IMR-90 (cell line): ENCODE results near the gene TRPV4.

Source experiments
- CEBPB ChIP-seq: IDR thresholded peaks from 2 replicates; pipeline ENCODE4 v1.6.1; 2012; ENCODE audit warnings: low read depth, low read length, improper control_type of control experiment
- CHD1 ChIP-seq: IDR thresholded peaks from 2 replicates; pipeline ENCODE4 v1.6.1; 2012; ENCODE audit warnings: low read depth, low read length, improper control_type of control experiment
- CTCF ChIP-seq: conservative IDR thresholded peaks from 2 replicates; pipeline ENCODE4 v1.5.1; 2012; ENCODE audit warnings: mild to moderate bottlenecking, low read depth, low read length, improper control_type of control experiment
- MAFK ChIP-seq: IDR thresholded peaks from 2 replicates; pipeline ENCODE4 v1.6.1; 2012; ENCODE audit warnings: low read depth, low read length, improper control_type of control experiment
- MAZ ChIP-seq: IDR thresholded peaks from 2 replicates; pipeline ENCODE4 v1.6.1; 2012; ENCODE audit warnings: low read depth, mild to moderate bottlenecking, low read length, improper control_type of control experiment, moderate library complexity, borderline replicate concordance
- MXI1 ChIP-seq: IDR thresholded peaks from 2 replicates; pipeline ENCODE4 v1.6.1; 2012; ENCODE audit warnings: low read depth, mild to moderate bottlenecking, low read length, moderate library complexity, borderline replicate concordance
- POLR2A ChIP-seq: IDR thresholded peaks from 2 replicates; pipeline ENCODE4 v1.6.1; 2012; ENCODE audit warnings: mild to moderate bottlenecking, low read depth, low read length
- RAD21 ChIP-seq: IDR thresholded peaks from 2 replicates; pipeline ENCODE4 v1.6.1; 2012; ENCODE audit warnings: low read length, improper control_type of control experiment
- RCOR1 ChIP-seq: IDR thresholded peaks from 2 replicates; pipeline ENCODE4 v1.6.1; 2012; ENCODE audit warnings: mild to moderate bottlenecking, low read length, improper control_type of control experiment; ENCODE audit not compliant: insufficient replicate concordance
- RFX5 ChIP-seq: IDR thresholded peaks from 2 replicates; pipeline ENCODE4 v1.8.0; 2012; ENCODE audit warnings: low read depth, mild to moderate bottlenecking, low read length, moderate library complexity

- TF ChIP-seq CTCF (no peak), POLR2A (no peak), CEBPB (no peak), MAFK (no peak), MAZ (no peak), RCOR1 (no peak), RAD21 (no peak), CHD1 (no peak), MXI1 (no peak), RFX5 (no peak)
These were observed 98.1 kb downstream of the TRPV4 start for GRCh38 chr12:109735051-109735521.
